ENCODE data around the gene IVL. TPM values are rescaled to one million over a fixed set of nuclear protein-coding genes. Genes with fewer than 3 reads are reported as not detected.

Gene IVL
- total RNA-seq, 4 donors from 2014 or later, result not detected

GRCh38 chr1:152879559-152880198, 28.7 kb upstream of the IVL start:
- TF ChIP-seq CTCF (IDR thresholded peaks at IDR 0.05) (no peak), EP300 (IDR thresholded peaks at IDR 0.05; ENCODE audit: low read depth) (no peak), POLR2A (IDR thresholded peaks at IDR 0.05) (no peak), POLR2AphosphoS5 (IDR thresholded peaks at IDR 0.05) (no peak)
- Histone ChIP-seq H3K27ac (no peak overlapping the region), H3K4me3 (no peak overlapping the region), H3K4me1 (no peaks in the 10 kb centered on the region), H3K36me3 (no peaks in the 10 kb centered on the region), H3K27me3 (no peaks in the 10 kb centered on the region), H3K9me3 (no peaks in the 10 kb centered on the region)
- in situ Hi-C loops (cut with MboI; ENCODE audit: low pct_ligation_motif_present in 1 of 4, low pct_unique_long_range_greater_than_20kb in 1 of 4, low sequenced_read_pairs in 3 of 4) (no loop called here), intact Hi-C loops (cut with DNase I; ENCODE audit: low total_unique reads) (no loop called here)
- DNase-seq, result no peak

- Histone ChIP-seq H3K4me1 (no peaks in the 10 kb centered on the region), H3K27ac (no peak overlapping the region), H3K27me3 (no peaks in the 10 kb centered on the region), H3K4me3 (no peak overlapping the region), H3K36me3 (no peaks in the 10 kb centered on the region), H3K9me3 (no peaks in the 10 kb centered on the region)
- TF ChIP-seq EP300 (IDR thresholded peaks at IDR 0.05; ENCODE audit: low read depth) (no peak), POLR2A (IDR thresholded peaks at IDR 0.05) (no peak), POLR2AphosphoS5 (IDR thresholded peaks at IDR 0.05) (no peak), CTCF (IDR thresholded peaks at IDR 0.05) (no peak)
- whole genome bisulfite sequencing, 2 donors (ENCODE audit: low coverage in 1 of 2), result 75 to 88% methylated on average over 2 to 4 of the region's 4 CpGs
- in situ Hi-C loops (cut with MboI; ENCODE audit: low pct_ligation_motif_present in 1 of 4, low pct_unique_long_range_greater_than_20kb in 1 of 4, low sequenced_read_pairs in 3 of 4) (no loop called here), intact Hi-C loops (cut with DNase I; ENCODE audit: low total_unique reads) (no loop called here)
- no peak for DNase-seq
Measured at GRCh38 chr1:152880316-152880715, 28.0 kb upstream of the IVL start.

GRCh38 chr1:152880907-152881306, 27.4 kb upstream of the IVL start:
- no peak overlapping the region for H3K4me3 ChIP-seq
- in situ Hi-C loops (cut with MboI; ENCODE audit: low pct_ligation_motif_present in 1 of 4, low pct_unique_long_range_greater_than_20kb in 1 of 4, low sequenced_read_pairs in 3 of 4), result no loop called here
- no peaks in the 10 kb centered on the region for H3K36me3 ChIP-seq
- no peak for DNase-seq
- intact Hi-C loops (cut with DNase I; ENCODE audit: low total_unique reads), result no loop called here
- H3K9me3 ChIP-seq, result no peaks in the 10 kb centered on the region
- WGBS, 2 donors (ENCODE audit: low coverage in 1 of 2), result 41% methylated on average over 5 of the region's 5 CpGs; no CpG with 5 or more reads in 1 of the 2 donors
- no peak overlapping the region for H3K27ac ChIP-seq
- TF ChIP-seq POLR2AphosphoS5 (IDR thresholded peaks at IDR 0.05) (no peak), CTCF (IDR thresholded peaks at IDR 0.05) (no peak), POLR2A (IDR thresholded peaks at IDR 0.05) (no peak), EP300 (IDR thresholded peaks at IDR 0.05; ENCODE audit: low read depth) (no peak)
- H3K4me1 ChIP-seq, result no peaks in the 10 kb centered on the region
- no peaks in the 10 kb centered on the region for H3K27me3 ChIP-seq

GRCh38 chr1:152884085-152884484, 24.3 kb upstream of the IVL start:
- H3K9me3 ChIP-seq, result no peaks in the 10 kb centered on the region
- intact Hi-C loops (cut with DNase I; ENCODE audit: low total_unique reads), result no loop called here

More at GRCh38 chr1:152884085-152884484, 24.3 kb upstream of the IVL start:
- in situ Hi-C loops (cut with MboI; ENCODE audit: low pct_ligation_motif_present in 1 of 4, low pct_unique_long_range_greater_than_20kb in 1 of 4, low sequenced_read_pairs in 3 of 4), result no loop called here
- no peak overlapping the region for H3K4me3 ChIP-seq
- no peak overlapping the region for H3K27ac ChIP-seq
- DNase-seq, result no peak
- no peaks in the 10 kb centered on the region for H3K4me1 ChIP-seq
- H3K36me3 ChIP-seq, result no peaks in the 10 kb centered on the region
- no peaks in the 10 kb centered on the region for H3K27me3 ChIP-seq
- TF ChIP-seq EP300 (IDR thresholded peaks at IDR 0.05; ENCODE audit: low read depth), result no peak
- no peak for TF ChIP-seq POLR2AphosphoS5 (IDR thresholded peaks at IDR 0.05)
- no peak for TF ChIP-seq CTCF (IDR thresholded peaks at IDR 0.05)
- TF ChIP-seq POLR2A (IDR thresholded peaks at IDR 0.05), result no peak
